H4 (cell line): ENCODE data around the gene TMEM150B. TPM values are rescaled to one million over a fixed set of nuclear protein-coding genes. Genes with fewer than 3 reads are reported as not detected.

ENCODE experiments used
- DNase-seq: peaks from one replicate; pipeline ENCODE4 v3.0.0-alpha.2; 2015; ENCODE audit warnings: low spot score
- total RNA-seq: library from RNA; depleted of rRNA; stranded (reverse); fragments of >200 nt; shearing (Covaris generic); gene quantifications from 2 replicates; pipeline ENCODE4 v1.2.3, GENCODE V29; 2014

The TMEM150B gene
- total RNA-seq, 1 experiment from 2014 or later = not detected

- DNase-seq = no peak
These were observed 30.2 kb upstream of the TMEM150B start for GRCh38 chr19:55355213-55355821.

GRCh38 chr19:55354698-55355212 lies 29.6 kb upstream of the TMEM150B start, which contains the start of gene COX6B2:
Gene COX6B2, minus strand, starts transcription at chr19:55354719. Its CDS starts 198 bp downstream, at chr19:55354521.
- no peak for DNase-seq

GRCh38 chr19:55353803-55354697 lies 28.9 kb upstream of the TMEM150B start:
- DNase-seq = no peak

DNA sequence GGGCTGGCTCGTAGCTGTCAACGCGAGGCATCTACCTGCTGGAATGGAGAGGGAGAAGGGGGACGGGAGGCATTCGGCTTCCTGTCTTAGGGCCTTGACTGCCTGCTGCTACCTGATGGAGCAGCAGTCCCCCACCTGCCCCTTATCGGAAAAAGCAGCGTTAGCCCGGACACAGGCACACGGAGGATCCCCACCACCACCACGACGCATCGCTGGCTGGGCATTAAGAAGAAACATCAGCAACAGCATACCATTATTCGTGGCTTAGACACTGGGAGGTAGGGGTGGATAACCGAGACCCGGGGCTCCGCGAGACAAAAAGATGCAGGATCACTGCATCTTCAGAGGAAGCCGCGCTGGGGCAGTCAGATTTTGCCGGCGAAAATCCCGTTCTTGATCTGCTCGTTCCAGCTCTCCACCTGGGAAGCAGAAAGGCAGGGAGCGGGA lies 28.2 kb upstream of the TMEM150B start:
- DNase-seq = no peak

DNA sequence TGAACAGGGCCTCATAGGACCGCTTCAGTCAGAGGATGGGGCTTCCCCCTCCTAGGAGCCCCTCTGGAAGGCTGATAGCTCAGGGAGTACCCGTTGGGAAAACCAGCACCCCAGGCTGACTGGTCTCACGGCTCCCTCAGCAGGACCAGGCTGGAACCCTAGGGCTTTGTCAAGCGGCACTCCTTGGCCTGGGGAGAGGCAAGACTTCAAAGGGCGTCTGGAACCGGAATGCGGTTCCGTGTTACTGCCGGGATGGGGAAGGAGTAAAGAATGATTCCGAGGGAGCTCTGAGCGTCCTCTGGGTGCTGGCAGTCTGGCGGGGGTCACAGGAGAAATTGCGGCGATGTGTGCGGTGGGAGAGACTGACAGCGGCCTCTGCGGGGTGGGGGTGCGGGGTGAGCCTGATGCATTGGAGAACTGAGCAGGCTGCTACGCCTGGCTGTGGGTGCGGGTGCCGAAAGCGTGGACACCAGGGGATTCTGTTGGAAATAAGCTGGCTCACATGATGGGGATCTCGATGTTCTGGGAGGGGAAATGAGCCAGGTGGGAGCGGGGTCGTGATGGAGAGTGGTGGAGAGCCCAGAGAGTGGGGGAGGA lies 27.5 kb upstream of the TMEM150B start:
- no peak for DNase-seq

DNA sequence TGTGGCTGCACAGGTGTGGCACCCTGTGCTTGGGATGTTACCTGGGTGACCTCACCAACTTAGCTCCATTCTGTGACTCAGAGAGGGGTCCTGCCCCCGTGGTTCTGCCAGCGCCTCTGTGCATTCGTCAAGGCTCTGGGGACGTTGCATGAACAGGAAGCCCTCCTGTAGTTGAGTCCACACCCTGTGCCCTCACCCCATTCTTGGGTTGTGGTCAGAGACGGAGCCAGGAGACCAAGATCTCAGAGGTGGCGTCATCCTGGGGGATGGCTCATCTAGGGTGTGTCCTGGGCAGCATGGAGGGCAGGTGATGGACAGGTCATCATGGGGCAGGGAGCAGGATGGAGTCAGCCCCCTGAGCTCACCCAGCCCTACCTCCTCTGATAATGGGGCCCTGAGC lies 26.9 kb upstream of the TMEM150B start:
- DNase-seq = no peak

DNA sequence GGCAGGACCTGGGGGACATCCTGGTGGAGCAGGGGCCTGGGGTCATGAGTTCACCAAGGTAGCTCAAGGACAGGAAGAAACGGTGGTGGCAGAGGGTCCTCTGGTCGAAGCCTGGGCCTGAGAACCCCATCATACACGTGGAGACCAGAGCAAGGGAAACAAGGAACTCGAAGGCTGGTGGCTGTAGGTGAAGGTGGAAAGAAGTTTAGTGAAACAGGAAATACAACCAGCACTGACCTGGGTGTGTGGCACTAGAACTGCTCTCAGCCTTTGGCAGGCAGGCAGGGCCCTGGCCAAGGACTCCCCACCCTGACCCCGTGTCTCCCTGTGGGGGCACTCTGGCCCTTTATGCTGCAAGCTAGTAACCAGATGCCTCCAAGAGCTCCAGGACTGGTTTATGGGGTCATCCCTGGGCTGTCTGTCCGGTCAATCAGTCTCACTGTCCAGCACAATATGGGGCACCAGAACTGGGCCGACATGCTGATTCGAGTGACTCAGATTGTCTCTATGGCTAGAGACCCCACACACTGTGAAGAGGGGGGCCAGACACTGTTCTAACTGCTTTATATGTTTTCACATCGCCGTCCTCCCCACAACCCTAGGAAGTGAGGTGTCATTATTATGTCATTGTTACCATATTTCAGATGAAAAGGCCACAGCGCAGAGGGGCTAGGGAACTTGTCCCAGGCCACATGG lies 25.6 kb upstream of the TMEM150B start:
- no peak for DNase-seq

- no peak for DNase-seq
These were observed 23.3 kb upstream of the TMEM150B start for GRCh38 chr19:55348317-55349034.

DNA sequence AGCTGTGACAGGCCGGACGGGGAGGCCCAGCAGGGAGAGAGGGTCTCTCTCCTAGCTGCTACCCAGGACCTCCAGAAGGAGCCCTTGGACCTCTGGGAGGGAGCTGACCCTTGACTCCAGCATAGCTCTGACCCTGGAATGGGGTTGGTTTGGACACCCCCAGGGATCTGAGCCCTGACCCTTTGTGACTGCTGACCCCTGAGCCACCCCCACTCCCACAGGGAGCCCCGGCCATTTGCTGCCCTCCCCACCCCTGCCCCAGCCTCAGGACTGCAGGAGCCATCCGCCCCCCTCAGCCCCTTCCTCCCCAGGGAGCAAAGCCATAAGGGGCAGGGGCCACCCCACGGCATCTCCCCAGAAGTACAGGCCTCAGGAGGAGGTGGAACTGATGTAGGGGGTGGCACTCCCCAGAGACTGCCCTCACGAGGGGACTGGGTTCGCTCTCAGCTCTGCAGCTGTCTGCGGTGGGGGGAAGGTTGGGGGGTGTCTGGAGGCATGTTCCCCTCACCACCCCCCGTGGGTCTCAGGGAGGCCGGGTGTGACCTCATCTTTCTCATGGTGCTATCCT lies 22.4 kb upstream of the TMEM150B start:
- DNase-seq = no peak

GRCh38 chr19:55346725-55347441 lies 21.7 kb upstream of the TMEM150B start:
- no peak for DNase-seq

GRCh38 chr19:55345818-55346724 lies 20.9 kb upstream of the TMEM150B start:
- DNase-seq = no peak

DNA sequence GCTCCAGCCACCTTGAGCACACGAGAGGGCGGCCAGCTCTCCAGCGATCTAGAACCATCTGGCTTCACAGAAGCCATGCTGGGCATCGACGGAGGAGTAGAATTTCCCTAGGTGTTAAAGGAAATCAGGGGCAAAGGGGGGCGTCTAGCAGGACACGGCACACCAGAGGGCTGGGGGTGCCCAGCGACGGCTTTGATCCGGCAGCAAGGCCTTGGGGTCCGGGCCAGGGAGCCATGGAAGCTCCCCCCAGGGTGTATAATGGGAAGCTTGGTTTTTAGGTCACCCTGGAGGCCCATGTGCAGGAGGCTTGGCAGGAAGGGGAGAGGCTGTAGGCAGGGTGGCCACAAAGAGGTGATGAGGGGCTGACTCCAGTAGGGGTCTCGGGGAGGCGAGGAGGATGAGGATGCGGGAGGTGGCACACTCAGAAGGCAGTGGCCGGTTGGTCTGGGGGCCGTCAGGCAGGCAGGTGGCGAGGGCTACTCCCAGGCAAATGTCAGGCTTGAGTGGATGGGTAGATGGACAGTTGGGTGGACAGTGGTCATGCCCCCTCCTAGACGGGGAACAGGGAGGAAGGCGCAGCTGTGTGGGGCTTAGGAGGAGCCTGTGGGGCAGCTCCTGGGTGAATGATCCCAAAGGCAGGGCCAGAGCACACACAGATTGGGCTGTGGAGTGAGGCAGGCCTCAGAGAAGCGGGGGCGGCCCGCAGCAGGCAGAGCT lies 20.1 kb upstream of the TMEM150B start:
- no peak for DNase-seq

DNA sequence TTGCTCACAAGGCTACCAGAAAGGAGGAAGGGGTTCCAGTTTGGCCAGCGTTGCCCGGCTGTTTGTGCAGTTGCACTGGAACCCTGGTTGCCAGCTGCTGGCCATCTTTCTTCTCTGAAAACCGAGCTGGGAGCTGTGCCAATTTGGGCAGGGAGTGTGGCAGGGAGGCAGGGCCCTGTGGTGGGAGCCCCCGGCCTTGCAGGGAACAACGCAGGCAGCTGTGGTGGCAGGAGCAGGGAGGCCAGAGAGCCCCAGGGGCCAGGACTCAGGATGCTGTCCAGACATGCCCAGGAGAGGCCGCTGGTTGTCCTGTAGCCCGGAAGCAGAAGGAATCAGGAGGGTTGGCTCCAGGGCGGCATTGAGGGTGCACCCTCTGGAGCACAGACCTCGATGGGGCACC lies 19.3 kb upstream of the TMEM150B start:
- DNase-seq = peak; percentile 96

- no peak for DNase-seq
These were observed 16.7 kb upstream of the TMEM150B start for GRCh38 chr19:55341595-55342531.

GRCh38 chr19:55341171-55341588 lies 16.0 kb upstream of the TMEM150B start:
- no peak for DNase-seq

- DNase-seq = no peak
These were observed 15.6 kb upstream of the TMEM150B start for GRCh38 chr19:55340784-55341147.
